Left lung (tissue), 10 donors: ENCODE measurements around the gene RGSL1. TPM values are rescaled to one million over a fixed set of nuclear protein-coding genes. Genes with fewer than 3 reads are reported as not detected.
"Not testable (repeated sequence)": the region's sequence is repeated elsewhere in the genome, so short reads cannot be mapped to it uniquely, and the experiment has no call there.

Experiments
- ATAC-seq: fragments of 200-7000 bp; cut with Tn5 transposase; one replicate; pipeline ENCODE4 v1.9.1; 2020; ENCODE audit warnings: moderate library complexity
- DNase-seq, 4 donors: peaks; one replicate each; pipeline ENCODE4 v3.0.0-alpha.2; 2013 to 2020
- H3K27ac ChIP-seq, 2 donors: fragments of 200-600 bp; sonication (generic) in 1 of 2; one replicate each; pipeline versions ENCODE4 v1.5.0 to v1.8.0; 2020 to 2021
- H3K27me3 ChIP-seq, 2 donors: fragments of 200-600 bp; sonication (generic) in 1 of 2; one replicate each; pipeline versions ENCODE4 v1.5.0 to v1.8.0; 2020 to 2021
- H3K36me3 ChIP-seq, 2 donors: fragments of 200-600 bp; sonication (generic) in 1 of 2; one replicate each; pipeline versions ENCODE4 v1.5.0 to v1.8.0; 2020 to 2021
- H3K4me1 ChIP-seq, 2 donors: fragments of 200-600 bp; one replicate each; pipeline ENCODE4 v1.8.0; 2021
- H3K4me3 ChIP-seq, 2 donors: fragments of 200-600 bp; sonication (generic) in 1 of 2; one replicate each; pipeline versions ENCODE4 v1.5.0 to v1.8.0; 2020 to 2021; ENCODE audit warnings: mild to moderate bottlenecking in 1 of 2
- H3K9me3 ChIP-seq, 2 donors: fragments of 200-600 bp; sonication (generic) in 1 of 2; one replicate each; pipeline versions ENCODE4 v1.5.0 to v1.8.0; 2020 to 2021
- CTCF ChIP-seq, 2 donors: fragments of 200-600 bp; sonication (generic) in 1 of 2; IDR thresholded peaks; one replicate each; pipeline versions ENCODE4 v1.5.0 to v1.8.0; 2021; ENCODE audit warnings: antibody characterized with exemption in 2 of 2
- intact Hi-C, 2 donors: fragments of 100-400 bp; cut with DNase I; formaldehyde crosslinking; loops; one replicate each; pipeline versions ENCODE4 v1.11.2 to v1.14.2; 2022
- polyA plus RNA-seq, 6 donors: library from polyadenylated mRNA; unstranded; fragments of 120-200 nt; gene quantifications; one replicate each; pipeline ENCODE4 v1.2.1, GENCODE V29; 2013; ENCODE audit not compliant: insufficient read length in 6 of 6
- total RNA-seq, 2 donors: library from RNA; stranded (reverse); fragmentation: NEBNext Ultra II Directional; extraction: Animal tissue kit (Norgen Biotek cat#: 25700); gene quantifications; one replicate each; pipeline ENCODE4 v1.2.1, GENCODE V29; 2021
- donor health status: DM: no; HTN: yes; CAD: no.
- donor health status: DM: no; HTN: no; CAD: no.

RGSL1 gene
- total and polyA plus RNA-seq, 8 donors: 0.39 TPM; not detected in 7

GRCh38 chr1:182444497-182444896 is 5.4 kb upstream of the RGSL1 start:
- Histone ChIP-seq H3K27ac (no peak overlapping the region), H3K27me3 (no peaks in the 10 kb centered on the region), H3K36me3 (no peaks in the 10 kb centered on the region), H3K4me1 (no peaks in the 10 kb centered on the region), H3K4me3 (no peak overlapping the region), H3K9me3 (no peaks in the 10 kb centered on the region)
- no peak for ATAC-seq
- intact Hi-C loops: no loop called here
- TF ChIP-seq CTCF (IDR thresholded peaks at IDR 0.05): no peak
- DNase-seq: no peak

GRCh38 chr1:182446033-182446669 is 3.8 kb upstream of the RGSL1 start:
- DNase-seq: peak in 1 of 4 donors; percentile 9

GRCh38 chr1:182447124-182447523 is 2.8 kb upstream of the RGSL1 start:
- H3K27me3 ChIP-seq, intact Hi-C loops, H3K9me3 ChIP-seq, DNase-seq, H3K36me3 ChIP-seq, H3K4me1 ChIP-seq, H3K27ac ChIP-seq, H3K4me3 ChIP-seq, ATAC-seq: not testable (repeated sequence)

More at GRCh38 chr1:182446033-182446669, 3.8 kb upstream of the RGSL1 start:
- H3K27me3 ChIP-seq: no peaks in the 10 kb centered on the region
- no peak overlapping the region for H3K4me3 ChIP-seq
- ATAC-seq: peak; percentile 91
- H3K36me3 ChIP-seq: no peaks in the 10 kb centered on the region
- H3K27ac ChIP-seq: no peak overlapping the region
- TF ChIP-seq CTCF (IDR thresholded peaks at IDR 0.05): peak; percentile 48 to 51
- H3K4me1 ChIP-seq: no peaks in the 10 kb centered on the region
- H3K9me3 ChIP-seq: no peaks in the 10 kb centered on the region
- intact Hi-C loops: no loop called here

GRCh38 chr1:182447660-182448059 is 2.3 kb upstream of the RGSL1 start:
- no peaks in the 10 kb centered on the region for H3K36me3 ChIP-seq
- no peak overlapping the region for H3K4me3 ChIP-seq
- ATAC-seq: no peak
- H3K9me3 ChIP-seq: no peaks in the 10 kb centered on the region
- intact Hi-C loops: no loop called here
- H3K4me1 ChIP-seq: no peaks in the 10 kb centered on the region
- no peak overlapping the region for H3K27ac ChIP-seq
- TF ChIP-seq CTCF (IDR thresholded peaks at IDR 0.05): no peak
- DNase-seq: no peak
- H3K27me3 ChIP-seq: no peaks in the 10 kb centered on the region

GRCh38 chr1:182453631-182454030 is 3.7 kb downstream of the RGSL1 start:
- TF ChIP-seq CTCF (IDR thresholded peaks at IDR 0.05): no peak
- Histone ChIP-seq H3K27ac (no peak overlapping the region), H3K27me3 (no peaks in the 10 kb centered on the region), H3K4me3 (no peak overlapping the region), H3K4me1 (no peaks in the 10 kb centered on the region), H3K36me3 (no peaks in the 10 kb centered on the region), H3K9me3 (no peaks in the 10 kb centered on the region)
- intact Hi-C loops: no loop called here
- ATAC-seq (no peak), DNase-seq (no peak)

- no peaks in the 10 kb centered on the region for H3K9me3 ChIP-seq
- H3K36me3 ChIP-seq: no peaks in the 10 kb centered on the region
- no peak overlapping the region for H3K27ac ChIP-seq
- H3K27me3 ChIP-seq: no peaks in the 10 kb centered on the region
- ATAC-seq: no peak
- TF ChIP-seq CTCF (IDR thresholded peaks at IDR 0.05): no peak
- no peak for DNase-seq
- no peak overlapping the region for H3K4me3 ChIP-seq
- intact Hi-C loops: no loop called here
- no peaks in the 10 kb centered on the region for H3K4me1 ChIP-seq
These were observed 7.9 kb downstream of the RGSL1 start for GRCh38 chr1:182457844-182458243.
